HG03280 (cell line): ENCODE results near the gene TBPL2.
"Not testable (repeated sequence)": the region's sequence is repeated elsewhere in the genome, so short reads cannot be mapped to it uniquely, and the experiment has no call there.

Experiments
- ATAC-seq: cut with Tn5 transposase; IDR thresholded peaks from one replicate; pipeline ENCODE4 v1.9.1; 2021; ENCODE audit warnings: mild to moderate bottlenecking, moderate library complexity; ENCODE audit not compliant: unreplicated experiment

The TBPL2 gene

GRCh38 chr14:55441286-55441685 lies 870 bp upstream of the TBPL2 start:
- ATAC-seq: no peak

DNA sequence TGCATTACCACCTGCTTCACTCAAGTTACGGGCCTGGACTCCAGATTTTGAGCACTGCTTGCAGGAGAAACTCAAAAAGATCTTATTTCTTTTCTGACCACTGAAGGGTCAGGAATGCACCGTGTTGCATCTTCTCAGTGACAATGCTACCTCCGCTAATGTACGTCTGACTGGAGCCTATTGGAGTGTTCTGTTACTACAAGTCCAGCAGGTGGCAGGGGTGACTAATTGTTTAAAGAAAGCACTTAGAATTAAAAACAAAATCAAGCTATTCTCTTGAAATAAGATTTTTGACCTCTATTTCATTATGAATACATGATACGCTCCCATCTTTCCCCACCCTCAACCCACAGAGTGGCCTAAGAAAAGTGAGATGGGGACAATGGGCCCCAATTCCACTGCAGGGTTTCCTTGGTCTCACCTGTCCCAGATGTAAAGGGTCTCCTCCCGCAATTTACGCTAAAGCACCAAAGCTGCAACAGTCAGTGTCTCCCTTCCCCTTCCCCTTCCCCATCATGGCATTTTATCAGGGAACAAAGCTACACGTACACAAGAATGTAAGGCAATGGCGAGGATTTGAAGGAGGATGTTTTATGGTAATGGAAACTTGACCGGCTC lies 2.2 kb downstream of the TBPL2 start:
- ATAC-seq: peak; percentile 70

GRCh38 chr14:55436931-55437330 lies 3.5 kb downstream of the TBPL2 start:
- no peak for ATAC-seq

- no peak for ATAC-seq
Observed at GRCh38 chr14:55436519-55436918, 3.9 kb downstream of the TBPL2 start.

GRCh38 chr14:55434805-55435174 lies 5.6 kb downstream of the TBPL2 start:
- no peak for ATAC-seq

DNA sequence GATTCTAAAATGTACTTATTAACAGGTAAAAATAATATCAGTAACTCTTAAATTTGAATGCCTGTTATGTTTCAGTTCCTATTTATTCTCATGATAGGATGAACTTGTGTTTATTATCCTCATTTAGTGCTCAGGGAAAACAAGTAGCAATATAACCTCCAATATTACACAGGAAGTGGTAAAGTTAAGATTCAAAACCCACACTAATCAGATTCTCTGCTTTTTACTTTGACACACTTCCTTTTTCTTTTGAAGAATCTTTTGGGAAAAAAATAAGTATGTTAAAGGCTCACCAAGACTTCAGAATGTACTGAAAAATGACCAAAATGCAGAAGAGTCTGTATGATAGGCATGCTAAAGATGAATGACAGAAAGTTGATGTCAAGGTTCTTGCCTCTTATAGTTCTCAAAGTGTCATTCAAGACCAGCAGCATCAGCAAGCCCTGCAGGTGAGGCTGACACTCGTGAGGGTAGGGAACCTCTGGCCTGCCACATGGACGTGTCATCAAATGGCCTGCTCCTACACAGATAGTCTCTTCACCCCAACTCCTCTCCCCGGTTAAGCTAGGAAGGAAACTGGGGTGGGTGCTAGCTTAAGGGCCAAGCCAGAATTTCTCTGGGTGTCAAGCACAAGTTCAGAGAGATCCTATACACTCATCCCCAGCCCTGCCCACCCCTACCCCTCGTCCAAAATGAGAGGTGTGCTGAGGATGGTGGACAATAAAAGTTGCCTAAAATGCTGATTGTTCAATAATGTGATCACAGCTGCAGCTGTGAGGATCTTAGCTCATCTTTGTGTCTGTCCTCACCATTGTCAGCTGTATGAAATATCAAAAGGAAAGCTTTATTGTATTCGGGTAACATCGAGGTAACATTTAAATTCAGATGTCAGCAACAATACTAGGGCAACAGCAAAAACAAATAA lies 6.3 kb downstream of the TBPL2 start:
- no peak for ATAC-seq

DNA sequence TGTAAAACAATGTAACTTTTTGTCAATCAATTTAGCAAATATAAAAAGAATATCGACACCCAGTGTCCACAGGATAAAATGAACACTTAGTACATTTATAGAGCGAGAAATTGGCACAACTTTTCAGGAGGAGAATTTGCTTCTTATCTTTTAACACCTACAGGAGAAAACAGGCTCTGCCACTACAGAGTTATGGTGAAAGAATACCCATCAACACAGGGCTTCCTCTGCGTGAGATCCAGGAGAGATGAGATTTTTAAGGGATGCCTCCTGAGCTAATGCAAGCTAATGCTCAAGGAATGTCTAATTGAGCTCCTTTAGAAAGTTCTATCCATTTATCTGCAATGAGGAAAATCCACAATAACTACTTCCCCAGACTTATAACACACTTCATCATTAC lies 7.8 kb downstream of the TBPL2 start:
- ATAC-seq: no peak

- ATAC-seq: peak; percentile 69
Observed at GRCh38 chr14:55430024-55430690, 10.3 kb downstream of the TBPL2 start.

- ATAC-seq: no peak
Observed at GRCh38 chr14:55427439-55427838, 13.0 kb downstream of the TBPL2 start.

GRCh38 chr14:55426891-55427290 lies 13.5 kb downstream of the TBPL2 start:
- no peak for ATAC-seq

DNA sequence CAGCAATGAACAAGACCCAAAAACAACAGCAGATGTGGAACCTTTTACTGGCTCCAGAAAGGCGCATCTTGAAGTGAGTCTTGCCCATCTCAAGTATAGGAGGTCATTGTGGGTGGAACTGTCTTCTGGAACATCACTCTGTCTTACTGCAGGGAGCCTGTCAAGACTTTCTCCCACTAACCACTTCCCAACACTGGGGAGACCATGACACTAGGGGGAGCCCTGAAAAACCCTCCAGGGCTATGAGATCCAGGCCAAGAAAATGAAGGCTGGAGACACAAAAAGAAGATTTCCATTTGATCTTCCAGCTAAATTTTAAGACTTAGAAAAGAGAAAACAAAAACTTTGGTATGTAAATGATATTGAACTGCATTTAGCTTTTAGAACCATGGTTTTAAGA lies 15.3 kb downstream of the TBPL2 start:
- ATAC-seq: no peak

GRCh38 chr14:55423969-55424368 lies 16.4 kb downstream of the TBPL2 start:
- no peak for ATAC-seq

DNA sequence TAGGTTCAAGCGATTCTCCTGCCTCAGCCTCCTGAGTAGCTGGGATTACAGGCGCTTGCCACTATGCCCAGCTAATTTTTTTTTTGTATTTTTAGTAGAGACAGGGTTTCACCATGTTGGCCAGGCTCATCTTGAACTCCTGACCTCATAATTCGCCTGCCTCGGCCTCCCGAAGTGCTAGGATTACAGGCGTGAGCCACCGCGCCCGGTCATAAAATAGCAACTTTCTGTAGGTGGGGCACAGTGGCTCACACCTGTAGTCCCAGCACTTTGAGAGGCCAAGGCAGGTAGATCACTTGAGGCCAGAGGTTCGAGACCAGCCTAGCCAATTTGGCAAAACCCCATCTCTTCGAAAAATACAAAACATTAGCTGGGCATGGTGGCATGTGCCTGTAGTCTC lies 18.1 kb downstream of the TBPL2 start:
- not testable (repeated sequence) for ATAC-seq

GRCh38 chr14:55419663-55420062 lies 20.8 kb downstream of the TBPL2 start:
- ATAC-seq: no peak

DNA sequence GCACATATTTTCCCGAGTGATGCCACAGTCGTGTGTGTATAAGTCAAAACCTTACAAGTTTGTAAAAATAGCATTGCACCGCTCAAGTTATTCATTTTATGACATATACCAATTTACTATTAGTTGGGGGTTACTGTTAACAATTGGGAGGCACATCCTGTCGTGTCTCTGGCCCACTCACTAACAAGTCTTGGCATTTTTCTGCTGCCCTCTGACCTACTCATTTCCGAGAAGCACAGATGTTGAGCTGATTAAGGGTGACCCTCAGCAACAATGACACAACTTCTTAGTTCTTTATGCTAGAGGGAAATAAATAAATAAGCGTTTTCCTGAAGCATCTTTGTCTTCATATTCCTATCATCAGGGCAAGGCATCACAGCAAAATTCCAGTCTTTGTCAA lies 22.0 kb downstream of the TBPL2 start:
- no peak for ATAC-seq

DNA sequence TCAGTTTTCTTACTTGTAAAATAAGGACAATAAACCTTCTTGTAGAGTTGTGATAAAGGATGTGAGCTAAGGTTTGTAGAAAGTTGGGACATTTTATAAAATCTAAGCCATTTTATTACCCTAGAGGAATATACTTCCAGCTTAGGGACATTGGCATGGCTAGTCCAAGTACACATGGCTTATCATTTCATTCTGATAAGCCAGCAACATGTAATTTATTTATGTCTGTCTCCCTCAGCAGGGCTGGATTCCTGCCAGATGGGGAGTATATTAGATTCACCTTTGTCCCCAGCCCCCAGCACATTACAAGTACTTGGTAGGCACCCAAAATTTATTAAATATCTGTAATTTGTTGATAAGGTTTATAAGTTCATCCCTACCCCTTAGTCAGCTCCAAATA lies 22.5 kb downstream of the TBPL2 start:
- no peak for ATAC-seq

- no peak for ATAC-seq
Observed at GRCh38 chr14:55416866-55417265, 23.6 kb downstream of the TBPL2 start.

DNA sequence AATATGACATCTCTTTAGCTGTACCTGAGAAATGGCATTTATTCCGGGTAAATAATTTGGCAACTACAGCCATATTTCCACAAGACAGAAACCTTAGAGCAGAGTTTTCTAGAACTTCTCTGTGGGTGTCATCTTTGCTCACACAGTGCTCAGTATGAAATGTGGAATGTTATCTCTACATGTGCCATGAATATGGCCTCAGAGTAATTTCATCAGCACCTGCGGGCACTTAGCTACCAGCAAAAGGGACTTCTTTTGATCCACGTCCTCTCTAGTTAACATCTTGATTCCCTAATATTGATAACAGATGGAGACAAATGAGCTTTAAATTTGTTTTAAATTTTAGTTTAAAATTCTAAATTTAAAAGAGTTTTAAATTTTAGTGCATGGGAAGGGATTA lies 25.9 kb downstream of the TBPL2 start:
- no peak for ATAC-seq

DNA sequence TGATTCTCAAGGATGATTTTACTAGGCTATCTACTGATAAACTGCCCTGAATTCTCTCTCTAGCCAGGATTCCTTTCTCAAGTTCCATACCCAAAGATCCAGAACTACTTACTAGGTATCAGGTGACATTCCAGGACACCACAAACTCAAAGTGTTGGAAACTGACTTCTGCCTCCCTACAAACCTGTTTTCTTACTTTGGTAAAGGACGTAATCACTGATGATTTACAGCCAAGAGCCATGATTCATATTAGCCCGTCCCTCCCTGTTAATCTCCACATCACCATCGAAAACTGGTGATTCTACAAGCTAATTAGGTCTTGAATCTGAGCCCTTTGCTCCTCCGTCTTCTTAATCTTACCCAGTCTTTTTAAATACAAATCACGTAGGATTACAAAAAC lies 27.7 kb downstream of the TBPL2 start:
- ATAC-seq: no peak

DNA sequence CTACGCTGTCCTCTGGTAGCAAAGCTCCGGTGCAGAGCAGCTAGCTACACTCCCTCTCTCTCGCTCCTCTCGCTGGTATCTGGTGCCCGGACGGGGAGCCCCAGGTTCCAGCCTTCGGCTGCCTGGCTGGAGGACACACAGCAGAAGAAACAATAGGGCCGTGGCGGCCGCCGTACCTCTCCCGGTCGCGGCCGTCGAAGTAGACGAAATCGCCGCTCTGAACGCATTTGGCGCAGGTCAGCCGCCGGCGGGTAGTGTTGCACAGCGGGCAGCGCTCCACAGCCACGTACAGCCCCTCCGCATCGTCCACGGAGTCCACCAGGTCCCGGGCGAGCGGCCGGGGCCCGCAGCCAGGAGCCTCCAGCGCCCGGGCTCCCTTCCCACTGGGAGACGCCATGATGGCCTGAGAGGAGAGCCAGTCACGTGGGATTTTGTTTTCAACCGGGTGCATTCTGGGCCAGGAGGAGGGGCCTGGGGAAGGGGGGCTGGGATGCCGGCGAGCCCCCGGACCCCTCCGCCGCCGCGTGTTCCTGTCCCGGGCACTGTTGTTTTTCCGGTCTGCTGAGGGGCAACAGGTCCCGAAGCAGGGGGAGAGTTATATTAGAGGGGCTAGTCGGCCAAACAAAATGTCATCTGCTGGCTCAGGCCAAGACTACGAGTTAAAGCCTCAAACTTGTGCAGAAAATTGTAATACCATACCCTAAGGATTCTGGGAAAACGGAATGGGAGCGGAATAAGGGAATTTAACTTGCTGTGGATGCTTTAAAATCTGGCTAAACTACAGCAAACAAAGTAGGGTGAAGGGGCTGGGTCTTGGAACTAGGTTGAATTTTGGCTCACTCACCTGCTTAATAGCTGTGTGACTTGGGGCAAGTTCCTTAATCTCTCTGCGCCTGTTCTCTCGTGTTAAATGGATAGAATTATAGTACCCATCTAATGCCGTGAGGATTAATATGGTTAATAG lies 28.7 kb downstream of the TBPL2 start, which contains the start of gene ATG14:
Gene ATG14, minus strand, starts transcription at position 405 of the 964 bp plus-strand sequence. Its CDS starts 8 bp downstream, at position 397.
- peak; percentile 98 for ATAC-seq

DNA sequence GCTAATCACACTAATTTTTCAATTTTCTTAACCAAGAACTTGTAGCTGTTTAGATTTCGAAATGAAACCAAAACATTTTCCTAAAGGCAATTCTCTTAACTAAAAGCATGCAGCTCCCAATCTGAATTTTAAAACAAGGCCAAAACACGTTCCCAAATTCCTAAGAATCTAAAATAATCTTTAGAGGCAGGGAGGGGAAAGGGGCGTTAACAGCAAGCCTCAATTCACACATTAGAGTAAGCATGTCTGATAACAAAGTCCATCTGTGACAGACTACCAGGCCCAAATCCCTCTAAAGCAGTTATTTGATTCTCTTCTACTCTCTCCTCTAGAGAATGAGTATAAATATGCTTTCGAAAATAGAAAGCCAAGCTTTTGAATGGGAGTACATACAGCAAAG lies 29.5 kb downstream of the TBPL2 start:
- no peak for ATAC-seq
